ENCODE results near the gene C9.

DNA sequence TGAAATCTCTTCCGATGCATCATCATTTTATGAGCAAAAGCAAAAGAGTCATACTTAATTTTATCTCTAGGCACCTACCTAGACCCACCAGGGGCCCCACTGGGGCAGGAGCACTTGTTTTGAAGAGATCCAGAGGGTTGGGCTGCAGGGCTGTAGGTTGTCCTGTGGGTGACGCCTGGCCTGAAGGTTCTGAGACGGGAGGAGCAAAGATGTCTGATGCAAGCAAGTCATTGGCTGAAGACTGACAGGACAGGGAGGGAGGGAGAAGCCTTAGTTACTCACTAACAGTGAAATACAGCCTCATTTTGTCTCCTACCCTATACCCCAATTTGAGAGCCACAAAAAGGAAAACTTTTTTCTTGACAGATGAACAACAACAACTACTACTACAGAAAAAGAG is 17.1 kb upstream of the C9 start:
- TF ChIP-seq POLR2A (IDR thresholded peaks at IDR 0.05), result no peak
- TF ChIP-seq, protein P1, sequence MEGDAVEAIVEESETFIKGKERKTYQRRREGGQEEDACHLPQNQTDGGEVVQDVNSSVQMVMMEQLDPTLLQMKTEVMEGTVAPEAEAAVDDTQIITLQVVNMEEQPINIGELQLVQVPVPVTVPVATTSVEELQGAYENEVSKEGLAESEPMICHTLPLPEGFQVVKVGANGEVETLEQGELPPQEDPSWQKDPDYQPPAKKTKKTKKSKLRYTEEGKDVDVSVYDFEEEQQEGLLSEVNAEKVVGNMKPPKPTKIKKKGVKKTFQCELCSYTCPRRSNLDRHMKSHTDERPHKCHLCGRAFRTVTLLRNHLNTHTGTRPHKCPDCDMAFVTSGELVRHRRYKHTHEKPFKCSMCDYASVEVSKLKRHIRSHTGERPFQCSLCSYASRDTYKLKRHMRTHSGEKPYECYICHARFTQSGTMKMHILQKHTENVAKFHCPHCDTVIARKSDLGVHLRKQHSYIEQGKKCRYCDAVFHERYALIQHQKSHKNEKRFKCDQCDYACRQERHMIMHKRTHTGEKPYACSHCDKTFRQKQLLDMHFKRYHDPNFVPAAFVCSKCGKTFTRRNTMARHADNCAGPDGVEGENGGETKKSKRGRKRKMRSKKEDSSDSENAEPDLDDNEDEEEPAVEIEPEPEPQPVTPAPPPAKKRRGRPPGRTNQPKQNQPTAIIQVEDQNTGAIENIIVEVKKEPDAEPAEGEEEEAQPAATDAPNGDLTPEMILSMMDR (IDR thresholded peaks at IDR 0.05), result no peak

All from testis (tissue), 2 donors.